Trophoblast cell (in vitro differentiated cells and primary cell): ENCODE results near the gene HSPB6.
"Not testable (repeated sequence)": the region's sequence is repeated elsewhere in the genome, so short reads cannot be mapped to it uniquely, and the experiment has no call there.

Source experiments
- DNase-seq, 2 donors: peaks; one replicate each; pipeline ENCODE4 v3.0.0-alpha.2; 2016
- H2AFZ ChIP-seq: 2 replicates; pipeline ENCODE4 v1.6.1; 2013; ENCODE audit warnings: low read length, moderate library complexity, mild to moderate bottlenecking; ENCODE audit not compliant: insufficient read depth, poor library complexity
- H2AK5ac ChIP-seq: 2 replicates; pipeline ENCODE4 v1.6.1; 2013; ENCODE audit warnings: mild to moderate bottlenecking, low read length
- H2BK120ac ChIP-seq: 2 replicates; pipeline ENCODE4 v1.6.1; 2013; ENCODE audit warnings: low read length, mild to moderate bottlenecking, moderate library complexity; ENCODE audit not compliant: insufficient read depth, poor library complexity
- H2BK12ac ChIP-seq: 2 replicates; pipeline ENCODE4 v1.6.1; 2013; ENCODE audit warnings: mild to moderate bottlenecking, low read length, moderate library complexity
- H2BK5ac ChIP-seq: 2 replicates; pipeline ENCODE4 v1.6.1; 2013; ENCODE audit warnings: low read length, low read depth, moderate library complexity, mild to moderate bottlenecking; ENCODE audit not compliant: poor library complexity
- H3K14ac ChIP-seq: 2 replicates; pipeline ENCODE4 v1.6.1; 2013; ENCODE audit warnings: mild to moderate bottlenecking, low read length
- H3K18ac ChIP-seq: 2 replicates; pipeline ENCODE4 v1.6.1; 2013; ENCODE audit warnings: mild to moderate bottlenecking, low read length
- H3K23ac ChIP-seq: 2 replicates; pipeline ENCODE4 v1.6.1; 2013; ENCODE audit warnings: low read length
- H3K27ac ChIP-seq: 2 replicates; pipeline ENCODE4 v1.5.1; 2013; ENCODE audit warnings: low read depth, mild to moderate bottlenecking, inconsistent platforms, low read length, moderate library complexity
- H3K27me3 ChIP-seq: 2 replicates; pipeline ENCODE4 v1.6.1; 2013; ENCODE audit warnings: inconsistent platforms, mild to moderate bottlenecking, low read length, moderate library complexity; ENCODE audit not compliant: insufficient read depth
- H3K36me3 ChIP-seq, 2 experiments: 1 replicate in 1 of 2; 2 replicates in 1 of 2; pipeline ENCODE4 v1.6.1; 2013; ENCODE audit warnings: low read length in 2 of 2, mild to moderate bottlenecking in 2 of 2, moderate library complexity in 1 of 2; ENCODE audit not compliant: insufficient read depth in 2 of 2, control insufficient read depth in 1 of 2
- H3K4ac ChIP-seq: 2 replicates; pipeline ENCODE4 v1.6.1; 2013; ENCODE audit warnings: low read depth, mild to moderate bottlenecking, low read length, moderate library complexity
- H3K4me1 ChIP-seq, 2 experiments: 1 replicate in 1 of 2; 2 replicates in 1 of 2; pipeline ENCODE4 v1.6.1; 2013; ENCODE audit warnings: low read length in 2 of 2, mild to moderate bottlenecking in 2 of 2, moderate library complexity in 1 of 2; ENCODE audit not compliant: insufficient read depth in 2 of 2, control insufficient read depth in 1 of 2
- H3K4me2 ChIP-seq: 2 replicates; pipeline ENCODE4 v1.6.1; 2013; ENCODE audit warnings: inconsistent platforms, mild to moderate bottlenecking, low read length, moderate library complexity
- H3K4me3 ChIP-seq: 2 replicates; pipeline ENCODE4 v1.5.1; 2013; ENCODE audit warnings: mild to moderate bottlenecking, low read depth, low read length, inconsistent platforms
- H3K79me1 ChIP-seq: one replicate; pipeline ENCODE4 v1.6.1; 2013; ENCODE audit warnings: low read length
- H3K79me2 ChIP-seq: 2 replicates; pipeline ENCODE4 v1.6.1; 2013; ENCODE audit warnings: low read length, mild to moderate bottlenecking; ENCODE audit not compliant: control insufficient read depth, insufficient read depth, poor library complexity
- H3K9ac ChIP-seq: 2 replicates; pipeline ENCODE4 v1.6.1; 2013; ENCODE audit warnings: mild to moderate bottlenecking, low read length
- H3K9me3 ChIP-seq: 2 replicates; pipeline ENCODE4 v1.6.1; 2013; ENCODE audit warnings: low read depth, mild to moderate bottlenecking, control low read depth, inconsistent platforms, low read length; ENCODE audit not compliant: insufficient read depth
- H4K12ac ChIP-seq: 2 replicates; pipeline ENCODE4 v1.6.1; 2013; ENCODE audit warnings: low read depth, mild to moderate bottlenecking, low read length, moderate library complexity
- H4K8ac ChIP-seq: 2 replicates; pipeline ENCODE4 v1.6.1; 2013; ENCODE audit warnings: low read depth, mild to moderate bottlenecking, low read length, moderate library complexity
- H4K91ac ChIP-seq: one replicate; pipeline ENCODE4 v1.6.1; 2013; ENCODE audit warnings: low read depth, mild to moderate bottlenecking, low read length, moderate library complexity
- WGBS: extraction: QIAGEN DNeasy Blood & Tissue Kit; methylation state at CpG from one replicate; pipeline ENCODE4 v1.1.7; 2013; ENCODE audit warnings: missing lambda C conversion rate; ENCODE audit not compliant: insufficient read length, insufficient coverage; ENCODE audit errors: extremely low coverage; 5-methylcytosine and 5-hydroxymethylcytosine counted together

HSPB6 gene

GRCh38 chr19:35772362-35772761, 15.5 kb upstream of the HSPB6 start:
- not testable (repeated sequence) for H3K79me1 ChIP-seq, H4K91ac ChIP-seq, H3K4me3 ChIP-seq, H4K8ac ChIP-seq, H2BK12ac ChIP-seq, H4K12ac ChIP-seq, H2AFZ ChIP-seq, H3K9ac ChIP-seq, H3K79me2 ChIP-seq, H3K4ac ChIP-seq, DNase-seq, H3K27ac ChIP-seq, H2BK120ac ChIP-seq, H2BK5ac ChIP-seq, H3K18ac ChIP-seq, H2AK5ac ChIP-seq, H3K27me3 ChIP-seq, H3K14ac ChIP-seq, H3K4me2 ChIP-seq, H3K9me3 ChIP-seq, H3K23ac ChIP-seq
- no CpG with 5 or more reads among the region's 5 CpGs for WGBS
- Histone ChIP-seq H3K36me3 (peaks cover 8 to 15% of the 10 kb centered on the region in 2 experiments), H3K4me1 (peaks cover 2 to 11% of the 10 kb centered on the region in 2 experiments)

DNA sequence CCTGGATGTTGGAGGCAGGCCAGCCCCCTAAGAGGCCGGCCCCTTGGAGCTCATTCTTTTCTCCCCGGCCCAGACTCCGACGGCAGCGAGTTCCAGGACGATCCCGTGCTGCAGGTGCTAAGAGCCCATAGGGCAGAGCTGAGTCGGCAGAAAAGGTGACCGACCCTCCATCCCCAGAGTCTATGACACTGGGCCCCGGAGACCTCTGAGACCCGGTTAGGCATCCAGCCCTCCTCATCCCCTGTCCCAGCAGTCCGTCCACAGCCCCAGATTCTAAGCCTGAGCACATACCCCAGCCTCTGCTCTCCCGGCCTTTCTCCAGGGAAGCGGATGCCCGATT, 11.2 kb upstream of the HSPB6 start:
- H3K9ac ChIP-seq, result no peak overlapping the region
- H3K4me2 ChIP-seq, result no peak overlapping the region
- no peak overlapping the region for H3K27ac ChIP-seq
- no peak overlapping the region for H3K23ac ChIP-seq
- H4K91ac ChIP-seq, result no peak overlapping the region
- no CpG with 5 or more reads among the region's 15 CpGs for WGBS
- no peak overlapping the region for H3K14ac ChIP-seq
- DNase-seq, result no peak
- H2BK120ac ChIP-seq, result no peak overlapping the region
- no peak overlapping the region for H3K4me3 ChIP-seq
- no peak overlapping the region for H2BK5ac ChIP-seq
- H3K79me1 ChIP-seq, result no peaks in the 10 kb centered on the region
- H3K4ac ChIP-seq, result no peak overlapping the region
- no peak overlapping the region for H2BK12ac ChIP-seq
- no peak overlapping the region for H3K18ac ChIP-seq
- no peaks in the 10 kb centered on the region for H3K27me3 ChIP-seq
- H3K79me2 ChIP-seq, result no peaks in the 10 kb centered on the region
- no peak overlapping the region for H4K12ac ChIP-seq
- peaks cover 0 to 2% of the 10 kb centered on the region in 2 experiments for H3K4me1 ChIP-seq
- peaks cover 38 to 46% of the 10 kb centered on the region in 2 experiments for H3K36me3 ChIP-seq
- H2AFZ ChIP-seq, result no peak overlapping the region
- no peak overlapping the region for H2AK5ac ChIP-seq
- H3K9me3 ChIP-seq, result peaks cover 2% of the 10 kb centered on the region
- H4K8ac ChIP-seq, result no peak overlapping the region

GRCh38 chr19:35767288-35768081, 10.7 kb upstream of the HSPB6 start:
- H3K27me3 ChIP-seq, result no peaks in the 10 kb centered on the region
- no CpG with 5 or more reads among the region's 34 CpGs for WGBS
- H4K12ac ChIP-seq, result no peak overlapping the region
- no peak overlapping the region for H3K4ac ChIP-seq
- peaks cover 38 to 46% of the 10 kb centered on the region in 2 experiments for H3K36me3 ChIP-seq
- no peak overlapping the region for H3K14ac ChIP-seq
- no peak overlapping the region for H3K9ac ChIP-seq
- no peak overlapping the region for H3K23ac ChIP-seq
- H3K4me3 ChIP-seq, result no peak overlapping the region
- DNase-seq, result no peak
- H2BK5ac ChIP-seq, result no peak overlapping the region
- no peak overlapping the region for H2AFZ ChIP-seq
- no peak overlapping the region for H3K27ac ChIP-seq
- H3K4me2 ChIP-seq, result no peak overlapping the region
- H3K79me2 ChIP-seq, result no peaks in the 10 kb centered on the region
- H3K4me1 ChIP-seq, result peaks cover 0 to 2% of the 10 kb centered on the region in 2 experiments
- no peak overlapping the region for H2BK12ac ChIP-seq
- H2AK5ac ChIP-seq, result no peak overlapping the region
- H3K79me1 ChIP-seq, result no peaks in the 10 kb centered on the region
- no peak overlapping the region for H4K8ac ChIP-seq
- H3K18ac ChIP-seq, result no peak overlapping the region
- H2BK120ac ChIP-seq, result no peak overlapping the region
- no peak overlapping the region for H4K91ac ChIP-seq
- H3K9me3 ChIP-seq, result peaks cover 2% of the 10 kb centered on the region

GRCh38 chr19:35766571-35767104, 9.8 kb upstream of the HSPB6 start:
- WGBS, result no CpG with 5 or more reads among the region's 11 CpGs
- H3K4me1 ChIP-seq, result peaks cover 0 to 2% of the 10 kb centered on the region in 2 experiments
- H3K9ac ChIP-seq, result no peak overlapping the region
- H2AFZ ChIP-seq, result no peak overlapping the region
- H3K4me2 ChIP-seq, result no peak overlapping the region
- H3K36me3 ChIP-seq, result peaks cover 42 to 53% of the 10 kb centered on the region in 2 experiments
- no peak overlapping the region for H2BK12ac ChIP-seq
- DNase-seq, result no peak
- H3K14ac ChIP-seq, result no peak overlapping the region
- H2BK120ac ChIP-seq, result no peak overlapping the region
- no peak overlapping the region for H3K23ac ChIP-seq
- no peak overlapping the region for H2BK5ac ChIP-seq
- H3K27me3 ChIP-seq, result no peaks in the 10 kb centered on the region
- H3K79me1 ChIP-seq, result no peaks in the 10 kb centered on the region
- H3K18ac ChIP-seq, result no peak overlapping the region
- no peak overlapping the region for H3K4ac ChIP-seq
- H2AK5ac ChIP-seq, result no peak overlapping the region
- H4K8ac ChIP-seq, result no peak overlapping the region
- no peak overlapping the region for H4K91ac ChIP-seq
- H3K9me3 ChIP-seq, result peaks cover 2% of the 10 kb centered on the region
- no peaks in the 10 kb centered on the region for H3K79me2 ChIP-seq
- H3K27ac ChIP-seq, result no peak overlapping the region
- no peak overlapping the region for H3K4me3 ChIP-seq
- no peak overlapping the region for H4K12ac ChIP-seq
